Stomach (tissue), 4 donors: ENCODE measurements around the gene COQ8B.

Source experiments
- CTCF ChIP-seq, 7 experiments: fragments of 450-650 bp in 4 of 7; fragments of 200-600 bp in 3 of 7; sonication (generic) in 3 of 7; IDR thresholded peaks; one replicate each; pipeline ENCODE4 v1.5.1; 2016 to 2019; ENCODE audit warnings: antibody characterized with exemption in 7 of 7, control low read depth in 2 of 7, mild to moderate bottlenecking in 1 of 7
- POLR2A ChIP-seq, 4 donors: fragments of 450-650 bp; IDR thresholded peaks; one replicate each; pipeline ENCODE4 v1.6.1; 2016; ENCODE audit warnings: antibody characterized with exemption in 4 of 4, control low read depth in 2 of 4, mild to moderate bottlenecking in 1 of 4, moderate library complexity in 1 of 4

- TF ChIP-seq POLR2A (IDR thresholded peaks at IDR 0.05) (no peak), CTCF (IDR thresholded peaks at IDR 0.05) (no peak)
Measured at GRCh38 chr19:40674291-40674690, 42.4 kb downstream of the COQ8B start.
